CD14-positive monocyte (primary cell): ENCODE data around the gene PDIA6. TPM values are rescaled to one million over a fixed set of nuclear protein-coding genes. Genes with fewer than 3 reads are reported as not detected.
"Not testable (repeated sequence)": the region's sequence is repeated elsewhere in the genome, so short reads cannot be mapped to it uniquely, and the experiment has no call there.

Experiments
- DNase-seq, 3 donors: peaks; one replicate each; pipeline ENCODE4 v3.0.0-alpha.2; 2011 to 2022
- H2AFZ ChIP-seq: 2 replicates; pipeline ENCODE4 v1.6.0; 2012; ENCODE audit warnings: mild to moderate bottlenecking, low read depth, low read length, inconsistent platforms; ENCODE audit not compliant: insufficient read depth, poor library complexity, severe bottlenecking
- H3K27ac ChIP-seq, 2 donors: 1 replicate in 1 of 2; 2 replicates in 1 of 2; pipeline ENCODE4 v1.5.1; 2012 to 2013; ENCODE audit warnings: low read length in 2 of 2, control low read depth in 1 of 2, inconsistent platforms in 1 of 2, low read depth in 1 of 2, mild to moderate bottlenecking in 1 of 2
- H3K27me3 ChIP-seq, 2 donors: one replicate each; pipeline versions ENCODE4 v1.6.0 to v1.6.1; 2011 to 2013; ENCODE audit warnings: low read length in 2 of 2; ENCODE audit not compliant: control insufficient read depth in 2 of 2, insufficient read depth in 2 of 2
- H3K36me3 ChIP-seq, 2 donors: replicated peaks in 1 of 2; 1 replicate in 1 of 2; 2 replicates in 1 of 2; pipeline versions ENCODE4 v1.5.1 to v1.6.1; 2012 to 2013; ENCODE audit warnings: low read length in 2 of 2, control low read depth in 1 of 2, inconsistent platforms in 1 of 2, mild to moderate bottlenecking in 1 of 2; ENCODE audit not compliant: insufficient read depth in 2 of 2, control insufficient read depth in 1 of 2
- H3K4me1 ChIP-seq, 2 donors: 1 replicate in 1 of 2; 2 replicates in 1 of 2; pipeline versions ENCODE4 v1.5.1 to v1.6.1; 2012 to 2013; ENCODE audit warnings: low read length in 2 of 2, control low read depth in 1 of 2, inconsistent platforms in 1 of 2, mild to moderate bottlenecking in 1 of 2, moderate library complexity in 1 of 2; ENCODE audit not compliant: insufficient read depth in 2 of 2, control insufficient read depth in 1 of 2
- H3K4me2 ChIP-seq: replicated peaks from 2 replicates; pipeline ENCODE3; 2012; ENCODE audit warnings: low read length, moderate library complexity, mild to moderate bottlenecking; ENCODE audit not compliant: poor library complexity, severe bottlenecking; ENCODE audit errors: extremely low read depth
- H3K4me3 ChIP-seq, 3 experiments: fragments of 200-600 bp in 1 of 3; sonication (generic) in 1 of 3; replicated peaks in 1 of 3; 1 replicate in 2 of 3; 2 replicates in 1 of 3; pipeline ENCODE4 v1.5.1; 2011 to 2013; ENCODE audit warnings: low read length in 3 of 3, mild to moderate bottlenecking in 3 of 3, control low read depth in 2 of 3, low read depth in 2 of 3, inconsistent platforms in 1 of 3, moderate library complexity in 1 of 3
- H3K79me2 ChIP-seq: 2 replicates; pipeline ENCODE4 v1.6.0; 2012; ENCODE audit warnings: mild to moderate bottlenecking, control low read depth, inconsistent platforms, low read length, moderate library complexity; ENCODE audit not compliant: insufficient read depth
- H3K9ac ChIP-seq: 2 replicates; pipeline ENCODE4 v1.6.0; 2017; ENCODE audit warnings: low read length, mild to moderate bottlenecking; ENCODE audit not compliant: insufficient read depth, poor library complexity, severe bottlenecking
- H3K9me3 ChIP-seq, 2 donors: replicated peaks in 1 of 2; 1 replicate in 1 of 2; 2 replicates in 1 of 2; pipeline versions ENCODE4 v1.5.1 to v1.6.1; 2012 to 2013; ENCODE audit warnings: low read length in 2 of 2, control low read depth in 1 of 2; ENCODE audit not compliant: control insufficient read depth in 1 of 2, insufficient read depth in 1 of 2
- H4K20me1 ChIP-seq: 2 replicates; pipeline ENCODE4 v1.6.0; 2012; ENCODE audit warnings: mild to moderate bottlenecking, low read length, control low read depth, moderate library complexity; ENCODE audit not compliant: insufficient read depth
- H3K27ac Mint-ChIP-seq, 7 donors: one replicate each; pipeline ENCODE4 v1.8.0; 2020; ENCODE audit warnings: mild to moderate bottlenecking in 7 of 7, mixed read lengths in 7 of 7, moderate library complexity in 6 of 7, inconsistent platforms in 2 of 7
- H3K27me3 Mint-ChIP-seq, 3 donors: one replicate each; pipeline ENCODE4 v1.8.0; 2021 to 2022; ENCODE audit warnings: low read depth in 3 of 3, mild to moderate bottlenecking in 3 of 3, mixed read lengths in 3 of 3, moderate library complexity in 3 of 3, inconsistent platforms in 1 of 3
- H3K36me3 Mint-ChIP-seq, 2 donors: one replicate each; pipeline ENCODE4 v1.8.0; 2020; ENCODE audit warnings: mixed read lengths in 2 of 2, inconsistent platforms in 1 of 2, mild to moderate bottlenecking in 1 of 2
- H3K4me1 Mint-ChIP-seq: one replicate; pipeline ENCODE4 v1.8.0; 2020; ENCODE audit warnings: mild to moderate bottlenecking, mixed read lengths
- H3K4me3 Mint-ChIP-seq, 2 donors: one replicate each; pipeline ENCODE4 v1.8.0; 2020; ENCODE audit warnings: mild to moderate bottlenecking in 2 of 2, mixed read lengths in 2 of 2, moderate library complexity in 1 of 2
- H3K9me3 Mint-ChIP-seq, 7 donors: one replicate each; pipeline ENCODE4 v1.8.0; 2020 to 2022; ENCODE audit warnings: mixed read lengths in 7 of 7, mild to moderate bottlenecking in 6 of 7, moderate library complexity in 6 of 7, inconsistent platforms in 2 of 7
- WGBS: methylation state at CpG from one replicate; pipeline ENCODE4 v1.1.5; 2013; ENCODE audit warnings: missing lambda C conversion rate; ENCODE audit not compliant: insufficient coverage; 5-methylcytosine and 5-hydroxymethylcytosine counted together
- intact Hi-C, 2 donors: fragments of 100-400 bp; cut with micrococcal nuclease; formaldehyde crosslinking; loops; one replicate each; pipeline versions ENCODE4 v1.15.0 to v1.15.1; 2023
- polyA plus RNA-seq, 3 donors: library from polyadenylated mRNA; depleted of rRNA in 1 of 3; unstranded in 2 of 3; stranded (reverse) in 1 of 3; fragments of 300-500 nt in 2 of 3; fragments of >200 nt in 1 of 3; fragmentation: Illumina TruSeq in 2 of 3; gene quantifications; 1 replicate in 2 of 3; 2 replicates in 1 of 3; pipeline ENCODE4 v1.2.3, GENCODE V29; 2012 to 2021
- TF ChIP-seq, protein P1 (sequence below): fragments of 200-600 bp; IDR thresholded peaks from one replicate; pipeline ENCODE4 v1.8.0; 2022; ENCODE audit warnings: antibody characterized with exemption, mild to moderate bottlenecking

Gene PDIA6
- polyA plus RNA-seq, 3 donors: 49.8 to 187 (median 166) TPM

DNA sequence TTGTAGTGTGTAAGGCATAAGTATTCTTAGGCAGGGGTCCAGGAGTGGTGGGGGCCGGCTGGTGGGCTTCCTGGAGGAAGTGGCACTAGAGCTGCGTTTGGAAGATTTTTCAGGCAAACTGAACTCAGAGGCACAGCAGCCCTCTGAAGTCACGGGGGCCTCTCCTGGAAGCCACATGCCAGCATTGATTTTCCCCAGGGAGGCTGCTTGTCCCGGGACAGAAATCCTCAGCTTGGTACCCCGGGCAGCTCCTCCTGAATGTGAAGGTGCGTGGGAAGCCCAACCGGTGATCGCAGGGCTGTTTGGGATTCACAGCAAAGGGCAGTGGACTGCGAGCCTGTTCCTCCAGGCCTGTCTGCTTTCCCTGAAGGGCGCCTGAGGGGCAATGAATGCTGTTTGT, 1.6 kb upstream of the PDIA6 start:
- Histone ChIP-seq H3K9ac (no peak overlapping the region), H3K27me3 (no peaks in the 10 kb centered on the region)

DNA sequence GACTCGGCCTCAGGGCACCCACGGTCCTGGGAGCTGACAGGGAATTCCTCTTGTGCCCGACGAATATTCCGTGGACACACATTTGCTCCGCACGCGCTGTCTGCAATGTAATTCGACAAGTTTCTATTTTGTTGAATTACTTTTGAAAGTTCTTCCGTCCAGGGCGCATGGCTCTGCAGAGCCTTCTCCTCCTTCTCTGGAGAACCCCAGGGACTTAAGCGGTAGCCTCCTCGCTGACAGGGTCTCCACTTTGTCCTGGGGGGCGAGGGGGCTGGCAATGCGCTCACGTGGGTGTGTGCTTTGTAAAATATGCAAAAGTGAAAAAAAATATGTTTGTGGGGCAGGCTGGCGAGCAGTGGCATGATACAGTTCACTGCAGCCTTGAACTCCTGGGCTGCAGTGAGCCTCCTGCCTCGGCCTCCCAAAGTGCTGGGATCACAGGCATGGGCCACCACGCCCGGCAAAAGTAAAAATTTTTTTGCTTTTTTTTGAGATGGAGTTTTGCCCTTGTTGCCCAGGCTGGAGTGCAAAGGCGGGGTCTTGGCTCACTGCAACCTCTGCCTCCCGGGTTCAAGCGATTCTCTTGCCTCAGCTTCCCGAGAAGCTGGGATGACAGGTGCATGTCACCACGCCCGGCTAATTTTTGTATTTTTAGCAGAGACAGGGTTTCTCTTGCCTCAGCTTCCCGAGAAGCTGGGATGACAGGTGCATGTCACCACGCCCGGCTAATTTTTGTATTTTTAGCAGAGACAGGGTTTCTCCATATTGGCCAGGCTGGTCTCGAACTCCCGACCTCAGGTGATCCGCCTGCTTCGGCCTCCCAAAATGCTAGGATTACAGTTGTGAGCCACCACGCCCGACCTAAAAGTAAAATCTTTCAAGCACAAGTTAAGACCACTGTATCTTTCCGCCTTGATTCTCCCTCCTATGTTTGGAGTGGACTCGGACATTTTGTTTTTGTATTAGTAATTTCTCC, 866 bp upstream of the PDIA6 start:
- H3K27ac ChIP-seq: peak overlapping the region; percentile 48 to 81
- H3K4me3 ChIP-seq: peak overlapping the region; percentile 55 to 87 (median 59)
- H3K27me3 ChIP-seq, intact Hi-C loops, DNase-seq, H3K36me3 ChIP-seq, H3K9me3 Mint-ChIP-seq, H3K36me3 Mint-ChIP-seq, H3K9me3 ChIP-seq, H3K27me3 Mint-ChIP-seq: not testable (repeated sequence)
- H4K20me1 ChIP-seq: peaks cover 33% of the 10 kb centered on the region
- peak overlapping the region; percentile 86 for H2AFZ ChIP-seq
- peaks cover 40% of the 10 kb centered on the region for H3K79me2 ChIP-seq
- 48% methylated on average over 24 of the region's 37 CpGs for WGBS
- H3K4me1 ChIP-seq: peaks cover 24 to 29% of the 10 kb centered on the region in 2 donors
- Mint-ChIP-seq H3K4me1 (peaks cover 29% of the 10 kb centered on the region), H3K27ac (peak overlapping the region; percentile 64 to 87 (median 82)), H3K4me3 (peak overlapping the region; percentile 80 to 94)
- peak overlapping the region; percentile 96 for H3K9ac ChIP-seq
- peak overlapping the region; percentile 88 for H3K4me2 ChIP-seq

More for the DNA sequence above, 1.6 kb upstream of the PDIA6 start:
- Histone ChIP-seq H3K9me3 (no peaks in the 10 kb centered on the region), H3K4me2 (no peak overlapping the region), H3K27ac (no peak overlapping the region), H2AFZ (no peak overlapping the region), H3K79me2 (peaks cover 34% of the 10 kb centered on the region), H3K4me1 (peaks cover 24 to 29% of the 10 kb centered on the region in 2 donors), H3K4me3 (no peak overlapping the region), H4K20me1 (peaks cover 26% of the 10 kb centered on the region), H3K36me3 (no peaks in the 10 kb centered on the region)
- WGBS: 87% methylated on average over 9 of the region's 10 CpGs
- Mint-ChIP-seq H3K4me3 (peak overlapping the region in 1 of 2 donors; percentile 13), H3K9me3 (peaks cover 0 to 2% (median 0%) of the 10 kb centered on the region in 7 donors), H3K4me1 (peaks cover 31% of the 10 kb centered on the region), H3K27me3 (peaks cover 4 to 10% (median 5%) of the 10 kb centered on the region in 3 donors), H3K36me3 (peaks cover 1 to 2% of the 10 kb centered on the region in 2 donors), H3K27ac (no peak overlapping the region)
- DNase-seq: no peak
- TF ChIP-seq, protein P1, sequence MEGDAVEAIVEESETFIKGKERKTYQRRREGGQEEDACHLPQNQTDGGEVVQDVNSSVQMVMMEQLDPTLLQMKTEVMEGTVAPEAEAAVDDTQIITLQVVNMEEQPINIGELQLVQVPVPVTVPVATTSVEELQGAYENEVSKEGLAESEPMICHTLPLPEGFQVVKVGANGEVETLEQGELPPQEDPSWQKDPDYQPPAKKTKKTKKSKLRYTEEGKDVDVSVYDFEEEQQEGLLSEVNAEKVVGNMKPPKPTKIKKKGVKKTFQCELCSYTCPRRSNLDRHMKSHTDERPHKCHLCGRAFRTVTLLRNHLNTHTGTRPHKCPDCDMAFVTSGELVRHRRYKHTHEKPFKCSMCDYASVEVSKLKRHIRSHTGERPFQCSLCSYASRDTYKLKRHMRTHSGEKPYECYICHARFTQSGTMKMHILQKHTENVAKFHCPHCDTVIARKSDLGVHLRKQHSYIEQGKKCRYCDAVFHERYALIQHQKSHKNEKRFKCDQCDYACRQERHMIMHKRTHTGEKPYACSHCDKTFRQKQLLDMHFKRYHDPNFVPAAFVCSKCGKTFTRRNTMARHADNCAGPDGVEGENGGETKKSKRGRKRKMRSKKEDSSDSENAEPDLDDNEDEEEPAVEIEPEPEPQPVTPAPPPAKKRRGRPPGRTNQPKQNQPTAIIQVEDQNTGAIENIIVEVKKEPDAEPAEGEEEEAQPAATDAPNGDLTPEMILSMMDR: no peak
- intact Hi-C loops: no loop called here
